Measurements from ENCODE around the gene SELL.
"Not testable (repeated sequence)": the region's sequence is repeated elsewhere in the genome, so short reads cannot be mapped to it uniquely, and the experiment has no call there.

The SELL gene

DNA sequence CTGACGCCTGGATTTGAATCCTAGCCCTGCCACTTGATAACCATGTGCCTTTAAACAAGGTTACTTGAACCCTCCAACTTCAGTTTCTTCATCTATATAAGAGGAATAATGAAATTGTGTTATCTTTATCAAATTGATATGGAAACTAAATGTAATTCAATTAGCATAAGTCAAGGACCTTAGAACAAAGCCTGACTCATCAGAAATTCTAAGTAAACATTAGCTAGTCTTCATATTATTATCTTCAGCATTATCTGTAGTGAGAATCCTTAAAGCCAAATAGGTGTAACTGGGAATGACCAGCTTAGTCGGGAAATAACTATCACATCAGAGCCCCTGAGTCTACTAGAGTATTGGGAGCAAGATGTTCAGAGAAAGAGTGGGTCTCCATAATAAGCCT lies 6.6 kb downstream of the SELL start:
- DNase-seq (ENCODE audit: low read depth), result no peak

DNA sequence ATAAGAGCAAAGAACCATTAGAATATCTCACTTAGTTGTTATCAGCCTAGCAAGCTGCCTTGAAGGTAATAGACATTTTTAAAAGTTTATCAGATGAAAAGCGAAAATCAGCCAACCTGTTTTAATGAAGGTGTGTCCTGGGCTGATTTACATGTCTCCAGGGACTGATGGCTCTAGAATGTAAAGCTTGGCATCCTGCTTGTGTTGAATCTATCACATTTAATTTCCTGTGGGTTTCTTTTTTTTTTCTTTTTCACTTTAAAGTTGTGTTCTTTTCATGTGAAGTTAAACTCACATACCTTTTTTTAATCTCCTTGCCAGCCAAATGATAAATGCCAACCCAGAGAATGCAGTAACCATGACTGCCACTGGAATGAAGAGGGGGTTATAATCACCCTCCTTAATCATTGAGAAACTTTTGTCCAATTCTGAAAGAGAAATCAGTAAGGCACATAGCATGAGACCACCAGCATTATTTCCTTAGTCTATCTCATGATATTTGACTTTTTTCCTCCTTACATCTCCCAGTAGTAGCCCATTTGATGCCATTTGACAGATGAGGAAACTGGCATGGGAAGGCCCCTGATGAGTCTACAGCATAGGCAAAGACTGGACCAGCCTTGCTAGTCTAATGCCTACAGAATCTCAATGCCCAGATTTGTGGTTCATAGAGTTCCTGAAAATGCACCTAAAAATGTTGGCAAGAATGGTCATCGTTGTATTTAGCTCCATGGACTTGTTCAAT lies 10.0 kb downstream of the SELL start:
- no peak for DNase-seq (ENCODE audit: low read depth)

DNA sequence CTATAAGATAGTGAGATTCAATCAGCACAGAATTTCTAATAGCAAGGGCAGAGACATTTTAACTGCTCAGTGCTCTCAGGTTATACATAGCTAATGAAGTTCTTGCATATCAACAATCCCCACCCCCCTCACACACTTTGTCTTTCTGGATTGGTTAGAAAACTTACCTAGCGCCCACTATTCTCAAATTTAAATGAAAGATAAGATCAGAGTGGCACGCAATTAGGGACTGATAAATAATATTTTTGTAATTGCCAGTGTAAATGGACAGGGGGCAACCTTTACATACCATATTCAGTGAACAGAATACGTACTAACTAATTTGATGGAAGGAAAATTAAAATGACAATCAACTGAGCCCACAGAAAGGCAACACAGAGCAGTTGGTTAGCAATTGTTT lies 11.7 kb downstream of the SELL start:
- no peak for DNase-seq (ENCODE audit: low read depth)

DNA sequence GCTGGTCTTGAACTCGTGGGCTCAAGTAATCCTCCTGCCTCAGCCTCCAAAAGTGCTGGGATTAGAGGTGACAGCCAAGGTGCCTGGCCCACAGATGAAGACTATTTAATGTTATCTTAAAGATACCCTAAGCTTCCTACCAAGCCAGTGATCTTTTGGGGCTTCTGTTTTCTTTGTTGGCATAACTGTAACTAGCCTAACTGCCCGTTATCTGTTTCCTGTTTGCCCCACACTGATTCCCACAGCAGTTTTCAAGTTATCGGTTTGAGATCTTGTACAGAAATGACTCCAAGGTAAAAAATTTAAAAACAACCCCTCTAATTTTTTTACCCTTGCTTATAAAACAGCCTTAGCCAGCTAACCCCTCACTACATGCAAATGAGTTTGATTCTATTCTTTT lies 12.4 kb downstream of the SELL start:
- no peak for DNase-seq (ENCODE audit: low read depth)

DNA sequence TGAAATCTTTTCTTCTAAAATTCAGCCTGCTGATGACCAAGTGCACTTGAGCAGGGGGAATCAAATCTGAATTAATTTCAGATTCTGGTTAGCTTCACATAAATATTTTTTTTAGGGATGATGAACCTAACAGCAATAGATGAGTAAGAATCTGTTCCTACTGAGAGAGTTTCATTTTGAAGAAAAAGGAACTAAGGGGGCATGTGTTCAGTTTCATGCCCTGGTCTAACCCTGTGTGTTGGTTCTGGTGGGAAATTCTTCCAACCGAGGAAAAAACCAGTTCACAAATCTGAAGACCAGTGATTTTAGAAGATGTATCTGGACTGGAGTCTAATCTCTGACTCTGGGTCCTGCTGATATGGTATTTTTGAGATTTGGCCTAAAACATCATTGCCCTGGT lies 13.7 kb downstream of the SELL start:
- DNase-seq (ENCODE audit: low read depth), result no peak

DNA sequence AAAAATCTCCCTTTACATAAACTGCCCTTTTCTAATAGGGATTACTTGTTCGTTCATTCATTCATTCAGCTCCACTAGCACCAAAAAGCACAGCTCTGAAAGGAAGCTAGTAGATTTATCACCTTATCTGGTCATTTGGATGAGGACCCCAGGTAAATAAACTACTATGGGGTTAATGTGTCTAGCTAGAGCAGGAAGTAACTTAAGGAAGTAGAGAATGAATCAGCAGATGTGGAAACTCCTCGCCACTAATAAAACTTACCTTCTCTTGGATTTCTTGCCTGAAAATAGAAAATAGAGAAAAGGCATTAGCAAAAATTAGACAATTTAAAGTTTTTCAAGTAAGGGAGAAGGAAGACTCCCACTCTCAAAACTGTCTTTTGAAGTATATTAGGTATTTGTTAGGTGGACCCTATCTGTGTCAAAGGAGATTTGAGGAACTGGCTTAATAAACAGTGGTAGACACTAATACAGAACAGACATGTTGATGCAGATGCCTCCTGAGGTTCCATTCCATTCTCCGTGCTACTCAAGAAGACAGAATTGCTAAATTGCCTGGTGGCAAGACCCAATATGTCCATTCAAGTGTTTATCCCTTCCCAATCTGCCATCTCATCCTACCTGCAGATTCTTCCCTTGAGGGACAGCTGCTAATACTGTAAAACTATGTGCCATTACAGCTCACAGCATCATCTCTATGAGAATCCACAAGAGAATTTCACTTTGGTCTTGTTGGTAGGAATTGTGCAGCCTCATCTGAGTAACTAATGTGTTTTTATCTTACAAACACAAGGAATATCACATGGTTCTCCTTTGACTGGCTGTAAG lies 14.9 kb downstream of the SELL start:
- DNase-seq (ENCODE audit: low read depth), result no peak

DNA sequence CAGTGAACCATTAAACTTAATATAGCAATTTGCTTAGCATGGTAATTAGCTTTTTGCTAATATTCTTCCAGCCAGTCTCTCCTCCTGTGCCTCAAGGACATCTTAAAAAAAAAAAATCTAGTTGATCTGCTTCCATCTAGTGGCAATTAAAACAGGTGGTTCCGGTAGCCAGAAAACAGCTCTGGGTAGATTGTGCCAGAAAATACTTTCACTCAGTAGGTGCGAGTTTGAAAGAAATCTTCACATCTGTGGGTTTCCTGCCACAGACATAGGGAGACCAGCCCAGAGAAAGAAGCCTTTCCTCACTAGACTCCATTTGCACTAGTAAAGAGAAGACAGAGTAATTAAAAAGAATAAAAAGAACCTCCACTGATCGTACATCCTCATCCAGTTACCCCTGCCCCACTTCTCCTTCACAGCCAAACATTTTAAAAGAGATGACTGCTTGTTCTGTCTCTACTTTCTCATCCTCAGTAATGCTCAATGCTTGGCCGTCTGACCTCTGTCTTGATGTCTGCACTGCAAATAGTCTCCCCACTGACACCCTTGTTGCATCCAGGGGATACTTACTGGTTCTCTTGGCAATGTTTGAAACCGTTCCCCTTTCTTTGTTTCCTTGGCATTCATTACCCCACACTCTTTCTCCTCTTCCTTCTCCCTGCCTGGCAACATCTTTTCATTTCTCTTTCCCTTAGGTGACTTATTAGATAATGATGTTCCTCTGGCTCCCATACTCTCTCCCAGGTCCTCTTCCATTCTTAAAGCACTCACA lies 16.9 kb downstream of the SELL start:
- no peak for DNase-seq (ENCODE audit: low read depth)

DNA sequence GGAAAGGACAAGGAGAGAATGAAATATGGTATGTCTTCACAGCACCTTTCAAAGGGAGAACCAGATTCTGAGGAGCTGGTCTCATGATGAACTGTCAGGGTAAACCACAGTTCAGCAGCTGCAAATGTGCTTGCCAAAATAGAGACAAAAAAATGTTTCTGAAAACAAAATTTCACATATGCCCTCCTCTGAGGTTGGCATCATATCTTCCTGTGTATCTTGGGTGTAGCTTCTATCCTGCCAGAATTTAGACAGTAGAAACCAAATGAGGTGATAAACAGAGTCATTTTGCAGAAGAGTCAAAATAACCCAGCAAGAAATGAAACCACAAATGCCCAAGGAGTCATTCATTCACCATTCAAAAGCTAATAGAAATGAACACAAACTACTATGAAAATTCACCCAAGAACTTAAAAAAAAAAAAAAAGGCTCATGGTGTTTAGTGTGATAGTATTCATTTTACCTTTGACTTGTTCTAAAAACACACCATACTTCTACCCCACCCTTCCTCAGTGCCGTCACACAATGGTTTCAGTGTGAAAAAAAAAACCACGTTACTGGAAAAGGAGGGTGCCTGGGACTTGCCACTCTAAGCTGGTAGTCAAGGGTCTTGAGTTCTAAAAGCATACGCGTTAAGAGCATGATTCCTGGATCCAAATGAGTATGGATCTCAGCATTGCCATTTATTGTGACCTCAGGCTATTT lies 18.5 kb downstream of the SELL start:
- no peak for DNase-seq (ENCODE audit: low read depth)

DNA sequence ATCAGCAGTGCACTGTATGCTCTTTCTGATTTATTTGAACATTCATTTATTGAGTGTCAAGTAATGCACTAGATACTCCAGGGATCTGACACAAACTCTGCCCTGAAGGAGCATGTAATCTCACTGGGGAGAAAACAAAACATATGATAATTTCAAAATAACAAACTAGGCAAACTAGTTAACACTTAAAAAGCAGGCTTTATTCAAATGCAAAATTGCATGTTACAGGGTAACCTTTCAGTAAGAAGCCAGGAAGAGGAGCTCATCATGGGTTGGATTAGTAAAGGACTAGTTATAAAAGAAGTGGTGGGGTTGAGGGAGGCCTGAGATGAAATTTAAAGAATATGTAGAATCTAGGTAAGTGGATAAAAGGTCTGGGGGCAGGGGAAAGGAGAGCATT lies 20.9 kb downstream of the SELL start:
- no peak for DNase-seq (ENCODE audit: low read depth)

DNA sequence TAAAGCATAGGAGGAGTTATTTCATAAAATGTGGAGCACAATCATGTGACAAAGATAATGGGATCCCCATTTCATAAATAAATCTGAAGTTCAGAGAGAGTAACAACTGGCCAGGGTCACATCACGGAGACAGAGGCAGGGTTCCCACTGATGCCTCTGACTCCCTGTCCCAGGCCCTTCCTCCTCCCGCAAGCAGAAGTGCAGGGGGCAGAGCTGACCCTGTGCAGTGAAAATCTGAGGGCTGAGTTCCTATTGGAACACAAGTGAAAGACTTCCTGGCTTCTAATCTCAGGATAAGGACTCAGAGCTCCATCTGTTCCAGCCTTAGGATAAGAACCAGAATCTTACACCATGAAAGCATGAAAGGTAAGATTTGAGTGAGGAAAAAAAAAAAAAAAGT lies 22.0 kb downstream of the SELL start:
- no peak for DNase-seq (ENCODE audit: low read depth)

DNA sequence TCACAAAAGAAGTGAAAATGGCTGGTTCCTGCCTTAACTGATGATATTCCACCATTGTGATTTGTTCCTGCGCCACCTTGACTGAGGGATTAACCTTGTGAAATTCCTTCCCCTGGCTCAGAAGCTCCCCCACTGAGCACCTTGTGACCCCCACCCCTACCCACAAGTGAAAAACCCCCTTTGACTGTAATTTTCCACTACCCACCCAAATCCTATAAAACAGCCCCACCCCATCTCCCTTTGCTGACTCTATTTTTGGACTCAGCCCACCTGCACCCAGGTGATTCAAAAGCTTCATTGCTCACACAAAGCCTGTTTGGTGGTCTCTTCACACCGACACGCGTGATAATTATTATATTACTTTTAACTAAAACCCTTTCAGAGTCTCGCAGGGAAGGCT lies 23.0 kb downstream of the SELL start:
- DNase-seq (ENCODE audit: low read depth), result not testable (repeated sequence)

DNA sequence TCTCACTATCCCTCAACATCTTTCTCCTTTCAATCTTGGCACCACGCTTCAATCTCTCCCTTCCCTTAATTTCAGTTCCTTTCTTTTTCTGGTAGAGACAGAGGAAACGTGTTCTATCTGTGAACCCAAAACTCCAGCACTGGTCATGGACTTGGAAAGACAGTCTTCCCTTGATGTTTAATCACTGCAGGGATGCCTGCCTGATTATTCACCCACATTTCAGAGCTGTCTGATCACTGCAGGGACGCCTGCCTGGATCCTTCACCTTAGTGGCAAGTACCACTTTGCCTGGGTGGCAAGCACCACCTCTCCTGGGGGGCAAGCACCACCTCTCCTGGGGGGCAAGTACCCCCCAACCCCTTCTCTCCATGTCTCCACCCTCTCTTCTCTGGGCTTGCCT lies 27.8 kb downstream of the SELL start:
- no peak for DNase-seq (ENCODE audit: low read depth)

DNA sequence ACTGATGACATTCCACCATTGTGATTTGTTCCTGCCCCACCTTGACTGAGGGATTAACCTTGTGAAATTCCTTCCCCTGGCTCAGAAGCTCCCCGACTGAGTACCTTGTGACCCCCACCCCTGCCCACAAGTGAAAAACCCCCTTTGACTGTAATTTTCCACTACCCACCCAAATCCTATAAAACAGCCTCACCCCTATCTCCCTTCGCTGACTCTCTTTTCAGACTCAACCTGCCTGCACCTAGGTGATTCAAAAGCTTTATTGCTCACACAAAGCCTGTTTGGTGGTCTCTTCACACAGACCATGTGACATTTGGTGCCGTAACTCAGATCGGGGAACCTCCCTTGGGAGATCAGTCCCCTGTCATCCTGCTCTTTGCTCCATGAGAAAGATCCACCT lies 28.3 kb downstream of the SELL start:
- DNase-seq (ENCODE audit: low read depth), result not testable (repeated sequence)

DNA sequence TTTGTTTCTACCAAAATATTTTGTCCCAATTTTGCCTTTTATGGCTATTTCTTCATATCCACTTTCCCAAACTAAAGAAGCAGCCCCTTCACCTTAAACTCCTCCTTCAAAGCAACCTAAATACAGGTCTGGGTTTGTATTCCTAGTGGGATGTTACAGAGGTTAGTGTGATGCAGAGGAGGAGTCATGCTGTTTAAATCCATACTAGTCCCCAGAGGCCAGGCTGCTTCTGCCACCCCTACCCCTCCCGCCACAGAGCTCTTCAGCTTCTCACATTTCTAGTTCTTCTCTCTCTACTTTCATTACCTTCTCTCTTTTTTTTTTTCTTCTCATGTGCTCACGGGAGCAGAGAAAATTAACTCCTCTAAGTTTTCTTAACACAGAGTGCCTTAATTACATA lies 29.3 kb downstream of the SELL start:
- no peak for DNase-seq (ENCODE audit: low read depth)

DNA sequence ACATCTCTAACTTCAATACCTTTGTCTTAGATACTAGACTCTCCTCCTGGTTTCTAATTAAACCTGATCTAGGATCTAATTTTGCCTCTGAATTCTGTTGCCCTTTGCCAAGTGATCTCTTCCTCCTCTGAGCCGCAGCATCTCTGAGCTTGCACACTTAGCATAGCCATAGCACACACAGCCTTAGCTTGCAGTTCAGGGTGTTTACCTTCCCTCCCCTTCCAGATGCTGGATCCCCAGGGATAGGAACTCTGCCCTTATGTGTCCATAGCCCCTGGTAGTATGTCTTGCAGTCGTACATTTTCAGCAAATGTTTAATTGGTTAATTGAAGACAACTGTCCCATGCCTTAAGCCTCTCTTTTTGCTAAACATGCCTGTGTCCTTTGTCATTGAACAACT lies 30.3 kb downstream of the SELL start:
- DNase-seq (ENCODE audit: low read depth), result no peak

DNA sequence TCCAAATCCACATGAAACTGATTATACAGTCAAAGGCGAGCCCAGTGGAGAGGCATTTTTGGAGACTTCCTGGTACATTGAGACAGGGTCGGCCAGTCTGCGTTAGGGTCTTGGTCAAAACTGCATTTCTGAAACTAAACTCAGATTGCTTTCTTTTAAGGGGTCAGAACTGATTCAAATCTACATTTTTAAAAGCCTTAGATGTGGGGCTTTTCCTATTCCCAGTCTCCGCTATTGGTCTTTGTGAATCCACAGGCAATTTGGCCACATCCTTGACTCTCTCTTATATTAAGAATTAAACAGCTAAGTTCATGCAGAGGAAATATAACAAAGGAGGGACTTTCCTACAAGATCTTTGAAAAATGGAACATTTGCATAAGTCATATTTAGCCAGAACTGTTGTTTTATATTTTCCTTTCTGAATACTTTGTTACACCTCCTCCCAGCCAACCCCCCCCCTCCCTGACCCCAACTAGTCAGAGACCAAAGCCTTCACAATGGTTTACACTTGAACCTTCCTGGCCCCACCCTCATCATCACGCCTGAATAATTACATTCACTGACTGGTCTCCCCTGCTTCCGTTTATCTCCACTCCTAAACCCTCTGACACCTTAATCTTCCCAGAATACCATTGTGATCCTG lies 30.9 kb downstream of the SELL start:
- no peak for DNase-seq (ENCODE audit: low read depth)

DNA sequence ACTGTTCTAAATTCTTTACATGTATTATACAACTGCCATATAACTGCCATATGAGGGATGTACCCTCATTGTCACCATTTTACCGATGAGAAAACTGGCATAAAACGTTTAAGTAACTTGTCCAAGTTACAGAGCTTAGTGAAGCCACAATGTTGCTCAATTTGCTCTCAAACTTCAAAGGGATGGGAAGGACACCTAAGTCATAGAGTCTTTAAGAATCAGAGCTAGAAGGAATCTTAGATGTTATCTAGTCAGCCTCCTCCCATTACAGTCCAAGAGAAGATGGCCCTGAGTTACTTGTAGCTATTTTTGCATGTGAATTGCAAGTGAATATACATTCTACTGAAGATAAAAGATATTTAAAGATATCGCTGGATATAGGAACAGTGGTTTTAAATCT lies 31.7 kb downstream of the SELL start:
- DNase-seq (ENCODE audit: low read depth), result no peak

DNA sequence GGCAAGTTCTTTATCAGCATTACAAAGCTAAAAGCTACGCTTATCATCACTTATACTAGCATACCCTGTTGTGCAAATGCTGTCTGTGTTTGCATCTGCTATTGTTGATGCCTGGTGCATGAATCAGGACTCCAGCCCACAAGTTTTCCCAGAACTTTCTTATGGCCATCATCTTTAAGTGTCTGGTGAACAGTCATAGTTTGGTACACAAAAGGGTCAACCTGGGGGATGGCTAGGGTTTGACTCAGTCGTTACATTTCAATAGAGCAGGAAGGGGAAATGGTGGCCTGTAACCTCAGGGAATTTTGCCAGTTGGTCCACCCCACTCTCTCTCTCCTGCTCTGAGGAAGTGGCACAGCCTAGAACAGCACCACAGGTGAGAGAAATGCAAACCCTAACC lies 35.4 kb downstream of the SELL start:
- DNase-seq (ENCODE audit: low read depth), result no peak

DNA sequence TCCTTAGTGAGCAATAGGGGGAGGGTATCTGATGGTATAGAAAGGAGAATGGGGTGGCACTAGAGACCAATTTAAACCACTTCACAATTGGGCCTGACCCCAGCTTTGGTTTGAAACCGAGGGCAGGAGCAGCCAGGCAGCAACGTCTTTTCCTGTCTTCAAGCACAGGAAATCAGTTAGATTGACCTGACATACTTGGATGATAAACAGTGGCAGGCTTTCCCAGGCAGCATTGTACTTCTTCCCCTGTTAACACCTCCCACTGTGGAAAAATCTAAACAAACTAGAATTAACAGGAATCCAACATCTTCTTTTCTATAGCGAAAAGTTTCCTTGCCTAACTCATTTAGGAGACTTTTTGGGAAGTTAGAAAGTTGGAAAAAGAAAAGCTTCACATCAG lies 40.6 kb downstream of the SELL start:
- no peak for DNase-seq (ENCODE audit: low read depth)

DNA sequence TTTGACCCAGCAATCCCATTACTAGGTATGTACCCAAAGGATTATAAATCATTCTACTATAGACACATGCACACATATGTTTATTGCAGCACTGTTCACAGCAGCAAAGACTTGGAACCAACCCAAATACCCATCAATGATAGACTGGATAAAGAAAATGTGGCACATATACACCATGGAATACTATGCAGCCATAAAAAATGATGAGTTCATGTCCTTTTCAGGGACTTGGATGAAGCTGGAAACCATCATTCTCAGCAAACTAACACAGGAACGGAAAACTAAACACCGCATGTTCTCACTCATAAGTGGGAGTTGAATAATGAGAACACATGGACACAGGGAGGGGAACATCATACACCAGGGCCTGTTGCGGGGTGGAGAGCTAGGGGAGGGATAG lies 41.2 kb downstream of the SELL start:
- not testable (repeated sequence) for DNase-seq (ENCODE audit: low read depth)

DNA sequence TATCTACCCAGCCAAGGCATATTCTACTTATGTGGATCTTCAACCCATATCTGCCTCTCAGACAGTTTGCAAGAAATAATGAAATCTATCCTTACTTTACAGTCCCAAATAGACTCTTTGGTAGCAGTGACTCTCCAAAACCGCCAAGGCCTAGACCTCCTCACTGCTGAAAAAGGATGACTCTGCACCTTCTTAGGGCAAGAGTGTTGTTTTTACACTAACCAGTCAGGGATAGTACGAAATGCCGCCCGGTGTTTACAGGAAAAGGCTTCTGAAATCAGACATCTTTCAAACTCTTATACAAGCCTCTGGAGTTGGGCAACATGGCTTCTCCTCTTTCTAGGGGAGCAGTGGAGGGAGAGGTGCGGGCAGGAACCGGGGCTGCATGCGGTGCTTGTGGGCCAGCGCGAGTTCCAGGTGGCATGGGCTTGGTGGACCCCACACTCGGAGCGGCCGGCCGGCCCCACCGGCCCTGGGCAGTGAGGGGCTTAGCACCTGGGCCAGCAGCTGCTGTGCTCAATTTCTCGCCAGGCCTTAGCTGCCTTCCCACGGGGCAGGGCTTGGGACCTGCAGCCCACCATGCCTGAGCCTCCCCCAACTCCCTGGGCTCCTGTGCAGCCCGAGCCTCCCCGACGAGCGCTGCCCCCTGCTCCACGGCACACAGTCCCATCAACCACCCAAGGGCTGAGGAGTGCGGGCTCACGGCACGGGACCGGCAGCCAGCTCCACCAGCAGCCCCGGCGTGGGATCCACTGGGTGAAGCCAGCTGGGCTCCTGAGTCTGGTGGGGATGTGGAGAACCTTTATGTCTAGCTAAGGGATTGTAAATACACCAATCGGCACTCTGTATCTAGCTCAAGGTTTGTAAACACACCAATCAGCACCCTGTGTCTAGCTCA lies 43.5 kb downstream of the SELL start:
- not testable (repeated sequence) for DNase-seq (ENCODE audit: low read depth)

All from fibroblast of gingiva (primary cell).